ENCODE measurements around the gene BMAL1.

GRCh38 chr11:13349046-13349445, 71.5 kb downstream of the BMAL1 start:
- TF ChIP-seq, protein P1, sequence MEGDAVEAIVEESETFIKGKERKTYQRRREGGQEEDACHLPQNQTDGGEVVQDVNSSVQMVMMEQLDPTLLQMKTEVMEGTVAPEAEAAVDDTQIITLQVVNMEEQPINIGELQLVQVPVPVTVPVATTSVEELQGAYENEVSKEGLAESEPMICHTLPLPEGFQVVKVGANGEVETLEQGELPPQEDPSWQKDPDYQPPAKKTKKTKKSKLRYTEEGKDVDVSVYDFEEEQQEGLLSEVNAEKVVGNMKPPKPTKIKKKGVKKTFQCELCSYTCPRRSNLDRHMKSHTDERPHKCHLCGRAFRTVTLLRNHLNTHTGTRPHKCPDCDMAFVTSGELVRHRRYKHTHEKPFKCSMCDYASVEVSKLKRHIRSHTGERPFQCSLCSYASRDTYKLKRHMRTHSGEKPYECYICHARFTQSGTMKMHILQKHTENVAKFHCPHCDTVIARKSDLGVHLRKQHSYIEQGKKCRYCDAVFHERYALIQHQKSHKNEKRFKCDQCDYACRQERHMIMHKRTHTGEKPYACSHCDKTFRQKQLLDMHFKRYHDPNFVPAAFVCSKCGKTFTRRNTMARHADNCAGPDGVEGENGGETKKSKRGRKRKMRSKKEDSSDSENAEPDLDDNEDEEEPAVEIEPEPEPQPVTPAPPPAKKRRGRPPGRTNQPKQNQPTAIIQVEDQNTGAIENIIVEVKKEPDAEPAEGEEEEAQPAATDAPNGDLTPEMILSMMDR (IDR thresholded peaks at IDR 0.05; ENCODE audit: low read depth, low read length, poor library complexity, severe bottlenecking), result no peak
- TF ChIP-seq EZH2phosphoT487 (IDR thresholded peaks at IDR 0.05; ENCODE audit: borderline replicate concordance, low read length), result no peak
